GM21381 (cell line): ENCODE measurements around the gene JUND.

Source experiments
- ATAC-seq: cut with Tn5 transposase; IDR thresholded peaks from one replicate; pipeline ENCODE4 v1.9.1; 2021; ENCODE audit warnings: mild to moderate bottlenecking, moderate library complexity; ENCODE audit not compliant: unreplicated experiment

The JUND gene

GRCh38 chr19:18291019-18291524, 9.7 kb upstream of the JUND start:
- ATAC-seq: no peak

GRCh38 chr19:18290302-18291018, 9.0 kb upstream of the JUND start:
- ATAC-seq: peak; percentile 41

DNA sequence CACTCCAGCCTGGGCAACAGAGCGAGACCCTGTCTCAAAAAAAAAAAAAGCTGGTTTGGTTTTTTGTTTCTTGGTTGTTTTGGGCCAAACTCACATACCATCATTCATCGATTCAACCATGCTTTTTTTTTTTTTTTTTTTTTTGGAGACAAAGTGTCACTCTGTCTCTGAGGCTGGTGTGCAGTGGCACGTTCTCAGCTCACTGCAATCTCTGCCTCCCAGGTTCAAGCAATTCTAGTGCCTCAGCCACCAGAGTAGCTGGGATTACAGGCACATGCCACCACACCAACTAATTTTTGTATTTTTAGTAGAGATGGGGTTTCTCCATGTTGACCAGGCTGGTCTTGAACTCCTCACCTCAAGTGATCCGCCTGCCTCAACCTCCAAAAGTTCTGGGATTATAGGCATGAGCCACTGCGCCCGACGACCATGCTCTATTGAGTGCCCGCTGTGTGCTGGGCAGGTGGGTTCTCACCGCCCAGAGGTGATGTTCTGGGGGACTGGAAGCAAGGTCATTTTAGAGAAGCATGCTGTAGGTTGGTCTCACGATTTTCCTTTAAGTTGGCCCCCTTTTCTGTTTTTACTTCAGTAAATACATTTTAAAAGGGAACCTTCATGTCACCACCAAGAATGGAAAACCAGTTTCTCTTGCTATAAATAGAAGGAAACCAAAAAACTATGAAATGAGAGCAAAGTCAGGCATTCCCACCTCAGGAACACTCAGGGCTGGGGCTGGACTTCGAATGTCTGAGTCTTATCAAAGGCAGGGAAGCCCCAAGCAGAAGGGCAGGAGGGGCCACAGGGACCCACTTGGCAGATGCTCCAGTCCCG, 8.3 kb upstream of the JUND start:
- ATAC-seq: no peak

GRCh38 chr19:18287836-18288772, 6.7 kb upstream of the JUND start:
- no peak for ATAC-seq

- no peak for ATAC-seq
Measured at GRCh38 chr19:18286973-18287635, 5.7 kb upstream of the JUND start.

GRCh38 chr19:18284712-18285360, 3.4 kb upstream of the JUND start:
- ATAC-seq: no peak

GRCh38 chr19:18283338-18283737, 1.9 kb upstream of the JUND start:
- no peak for ATAC-seq

- no peak for ATAC-seq
Measured at GRCh38 chr19:18282788-18283141, 1.3 kb upstream of the JUND start.

- no peak for ATAC-seq
Measured at GRCh38 chr19:18282021-18282787, 782 bp upstream of the JUND start.

DNA sequence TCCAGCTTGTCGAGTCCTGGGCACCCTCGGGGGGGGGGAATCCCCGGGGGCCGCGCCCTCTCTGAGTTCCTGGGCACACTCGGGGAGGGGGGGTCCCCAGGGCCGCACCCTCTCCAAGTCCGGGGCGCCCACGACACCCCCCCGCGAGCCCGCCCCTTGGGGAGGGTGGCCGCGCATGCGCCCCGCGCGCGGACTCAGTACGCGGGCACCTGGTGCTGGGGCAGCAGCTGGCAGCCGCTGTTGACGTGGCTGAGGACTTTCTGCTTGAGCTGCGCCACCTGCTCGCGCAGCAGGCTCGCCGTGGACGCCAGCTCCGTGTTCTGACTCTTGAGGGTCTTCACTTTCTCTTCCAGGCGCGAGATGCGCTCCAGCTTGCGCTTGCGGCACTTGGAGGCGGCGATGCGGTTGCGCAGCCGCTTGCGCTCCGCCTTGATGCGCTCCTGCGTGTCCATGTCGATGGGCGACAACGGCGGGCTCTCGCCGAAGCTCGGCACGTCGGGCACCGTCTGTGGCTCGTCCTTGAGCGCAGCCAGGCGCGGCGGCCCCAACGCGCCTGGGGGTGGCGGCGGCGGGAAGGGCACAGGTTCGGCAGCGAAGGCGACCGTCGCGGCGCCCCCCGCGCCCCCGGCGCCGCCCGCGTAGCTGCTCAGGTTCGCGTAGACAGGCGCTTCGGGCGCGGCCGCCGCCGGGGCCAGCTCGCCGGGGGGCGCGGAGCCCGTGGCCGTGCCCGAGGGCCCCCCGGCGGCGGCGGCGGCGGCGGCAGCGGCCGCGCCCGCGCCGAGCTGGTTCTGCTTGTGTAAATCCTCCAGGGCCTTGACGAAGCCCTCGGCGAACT, 958 bp downstream of the JUND start:
- ATAC-seq: peak; percentile 19

DNA sequence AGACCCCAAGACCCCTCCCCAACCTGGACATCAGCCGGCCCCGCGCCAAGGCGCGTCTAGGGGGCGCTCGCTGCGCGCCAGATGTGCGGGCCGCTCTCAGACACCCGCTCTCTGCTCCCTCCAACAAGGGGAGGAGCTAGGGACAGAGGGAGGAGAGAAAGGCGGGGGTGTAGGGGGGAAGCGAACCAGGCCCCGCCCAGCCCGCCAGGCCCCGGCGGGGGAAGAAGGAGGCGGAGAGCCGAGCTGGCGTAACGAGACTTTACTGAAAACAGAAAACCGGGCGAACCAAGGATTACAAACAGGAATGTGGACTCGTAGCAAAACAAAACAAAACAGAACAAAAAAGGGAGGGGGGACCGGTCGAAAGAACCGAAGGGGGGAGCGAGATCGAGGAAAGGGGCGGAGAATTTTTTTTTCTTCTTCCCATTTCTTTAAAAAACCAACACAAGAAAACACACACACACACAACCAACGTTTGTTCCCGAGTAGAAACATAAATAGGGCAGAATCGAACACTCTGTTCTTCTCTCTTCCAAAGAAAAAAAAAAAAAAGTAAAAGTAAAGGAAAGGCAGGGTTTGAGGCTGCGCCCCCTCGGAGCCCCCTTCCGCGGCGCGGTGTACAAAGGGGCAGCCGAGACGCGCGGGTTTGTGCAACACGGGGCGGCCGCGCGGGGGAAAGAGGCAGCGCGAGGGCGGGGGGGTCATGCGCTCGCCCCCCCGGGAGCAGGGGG, 1.7 kb downstream of the JUND start:
- peak; percentile 16 for ATAC-seq

- no peak for ATAC-seq
Measured at GRCh38 chr19:18279266-18279515, 2.2 kb downstream of the JUND start.

DNA sequence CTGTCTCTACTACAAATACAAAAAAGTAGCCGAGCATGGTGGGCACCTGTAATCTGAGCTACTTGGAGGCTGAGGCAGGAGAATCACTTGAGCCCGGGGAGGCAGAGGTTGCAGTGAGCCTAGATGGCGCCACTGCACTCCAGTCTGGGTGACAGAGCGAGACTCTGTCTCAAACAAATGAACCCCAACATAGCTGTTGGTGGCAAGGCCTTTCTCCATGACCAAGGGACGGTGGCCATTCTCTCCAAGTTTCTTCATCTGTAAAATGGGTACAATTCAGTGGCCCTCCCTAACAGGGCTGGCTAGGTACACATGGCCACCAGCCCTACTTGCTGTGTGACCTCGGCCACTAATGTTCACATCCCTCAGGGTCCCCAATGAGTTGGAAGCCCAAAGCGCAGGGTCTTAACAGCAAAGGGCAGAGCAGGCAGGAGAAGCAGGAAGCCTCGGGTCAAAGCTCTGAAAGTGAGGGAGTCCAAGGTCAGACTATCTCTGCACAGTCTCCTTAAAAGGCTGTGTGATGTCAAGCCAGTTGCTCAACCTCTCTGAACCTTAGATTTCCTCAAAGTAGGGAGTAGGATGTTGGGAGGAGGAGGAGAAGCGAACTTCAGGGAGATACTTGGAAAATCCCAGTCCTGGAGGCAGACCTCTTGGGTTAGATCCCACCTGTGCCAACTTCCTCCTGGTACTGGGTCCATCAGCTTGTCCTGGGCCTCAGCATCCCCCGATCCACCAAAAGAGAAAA, 2.7 kb downstream of the JUND start:
- ATAC-seq: no peak

DNA sequence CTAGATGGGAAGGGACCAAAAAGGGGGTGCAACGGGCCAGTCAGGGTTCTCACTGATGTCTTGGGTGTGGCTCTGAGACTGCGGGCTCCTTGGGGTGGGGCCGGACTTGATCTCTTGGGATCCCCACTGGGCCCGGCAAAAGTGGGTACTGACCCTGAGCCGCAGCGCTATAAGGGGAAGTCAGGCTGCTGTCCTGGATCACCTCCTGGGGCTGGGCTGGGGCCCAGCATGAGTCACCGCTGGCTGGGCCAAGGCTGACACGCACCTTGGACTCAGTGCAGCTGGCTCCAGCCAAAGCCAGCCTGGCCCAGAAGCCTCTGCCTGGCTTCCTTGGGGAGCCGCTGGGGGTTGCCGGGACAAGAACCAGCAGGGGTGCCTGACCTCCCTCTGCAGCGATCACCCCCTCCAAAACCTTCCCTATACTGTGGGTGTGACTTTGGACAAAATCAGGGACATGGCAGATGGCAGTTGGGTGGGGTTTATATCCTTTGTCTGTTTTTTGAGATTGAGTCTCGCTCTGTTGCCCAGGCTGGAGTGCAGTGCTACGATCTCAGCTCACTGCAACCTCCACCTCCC, 6.6 kb downstream of the JUND start:
- no peak for ATAC-seq

GRCh38 chr19:18274219-18274780, 7.1 kb downstream of the JUND start, which contains the start of gene IQCN:
IQCN (minus strand) TSS chr19:18274452; CDS start chr19:18269478, 4,974 bp downstream.
- no peak for ATAC-seq

- ATAC-seq: no peak
Measured at GRCh38 chr19:18273561-18274218, 7.7 kb downstream of the JUND start.
